ENCODE data around the gene NOD2. TPM values are rescaled to one million over a fixed set of nuclear protein-coding genes. Genes with fewer than 3 reads are reported as not detected.

Gene NOD2
- total and polyA plus RNA-seq, 2 of the 13 experiments (the other 11 are each of a cell fraction or from before 2014, with no cell fraction given), result 0.27 to 0.81 TPM

- TF ChIP-seq ATF7-NPFF (CRISPR knock-in tag; IDR thresholded peaks at IDR 0.05; ENCODE audit: low read depth) (no peak), ZNF160 (CRISPR knock-in tag; IDR thresholded peaks at IDR 0.05) (no peak), ARID4A (CRISPR knock-in tag; IDR thresholded peaks at IDR 0.05; ENCODE audit: borderline replicate concordance) (no peak), ZNF605 (CRISPR knock-in tag; IDR thresholded peaks at IDR 0.05) (no peak), MXD3 (CRISPR knock-in tag; IDR thresholded peaks at IDR 0.05) (no peak), KLF9 (CRISPR knock-in tag; IDR thresholded peaks at IDR 0.05; ENCODE audit: low read depth) (no peak), ZNF574 (CRISPR knock-in tag; IDR thresholded peaks at IDR 0.05) (peak; percentile 19; the same call in 1 of the 2 replicates), IRF9 (CRISPR knock-in tag; IDR thresholded peaks at IDR 0.05; ENCODE audit: borderline replicate concordance) (no peak), SRSF1 (optimal IDR thresholded peaks at IDR 0.05; ENCODE audit: low read depth, low read length) (peak; percentile 36), TSC22D2 (CRISPR knock-in tag; IDR thresholded peaks at IDR 0.05; ENCODE audit: borderline replicate concordance) (no peak), TCF7 (IDR thresholded peaks at IDR 0.05; ENCODE audit: low read depth) (no peak), ZBTB42 (CRISPR knock-in tag; IDR thresholded peaks at IDR 0.05) (no peak), ZFP91 (CRISPR knock-in tag; IDR thresholded peaks at IDR 0.05; ENCODE audit: borderline replicate concordance) (no peak), FIP1L1 (IDR thresholded peaks at IDR 0.05; ENCODE audit: borderline replicate concordance, insufficient read depth, low read depth, low read length) (no peak), GLMP (CRISPR knock-in tag; IDR thresholded peaks at IDR 0.05; ENCODE audit: borderline replicate concordance) (no peak), SAP130 (CRISPR knock-in tag; IDR thresholded peaks at IDR 0.05; ENCODE audit: low read depth) (no peak), PHF8 (CRISPR knock-in tag; IDR thresholded peaks at IDR 0.05) (peak; percentile 28; the same call in 1 of the 2 replicates)
Observed at GRCh38 chr16:50692999-50693781, at the start of gene NOD2 (continued).

Data from HepG2 (cell line).